ENCODE measurements around the gene RPH3AL.
"Not testable (repeated sequence)": the region's sequence is repeated elsewhere in the genome, so short reads cannot be mapped to it uniquely, and the experiment has no call there.

Gene RPH3AL

DNA sequence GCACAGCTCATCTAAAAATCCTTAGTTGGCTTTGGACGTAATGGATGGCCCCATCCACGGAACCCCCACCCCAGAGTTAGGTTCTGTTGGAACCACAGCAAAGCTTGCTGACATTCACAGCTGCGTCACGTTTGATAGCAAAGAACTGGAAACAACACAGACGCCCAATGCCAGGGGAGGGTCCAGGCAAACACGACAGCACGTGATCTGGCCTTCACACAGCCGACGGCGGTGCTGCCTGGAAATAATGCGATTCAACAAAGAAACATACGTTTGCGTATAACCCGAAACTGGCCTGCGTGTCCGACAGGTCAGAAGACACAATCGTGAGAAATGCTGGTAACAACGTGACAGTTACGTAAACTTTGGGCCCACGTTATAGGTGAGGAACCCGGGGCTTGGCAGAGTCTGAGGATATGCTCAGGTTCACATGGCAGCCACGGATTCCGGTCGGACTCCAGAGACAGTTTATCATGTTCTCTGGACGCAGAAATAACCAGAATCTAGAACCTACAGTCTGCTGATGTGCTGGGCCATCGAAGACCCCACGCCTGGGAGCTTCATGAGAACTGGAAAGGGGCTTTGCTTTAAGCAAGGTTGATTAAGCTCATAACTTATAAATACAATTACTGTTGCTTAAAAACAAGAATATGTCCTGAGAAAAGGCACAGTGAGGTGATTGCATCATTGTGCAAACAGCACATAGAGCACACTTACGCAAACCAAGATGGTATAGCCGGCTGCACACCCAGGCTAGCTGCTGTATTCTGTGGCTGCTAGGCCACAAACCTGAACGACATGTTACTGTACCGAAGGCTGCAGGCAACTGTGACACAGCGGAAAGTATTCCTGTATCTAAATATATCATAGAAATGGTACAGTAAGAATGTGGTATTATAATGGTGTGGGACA is 70.4 kb downstream of the RPH3AL start:
- no peak for DNase-seq (ENCODE audit: low read depth, low spot score)

DNA sequence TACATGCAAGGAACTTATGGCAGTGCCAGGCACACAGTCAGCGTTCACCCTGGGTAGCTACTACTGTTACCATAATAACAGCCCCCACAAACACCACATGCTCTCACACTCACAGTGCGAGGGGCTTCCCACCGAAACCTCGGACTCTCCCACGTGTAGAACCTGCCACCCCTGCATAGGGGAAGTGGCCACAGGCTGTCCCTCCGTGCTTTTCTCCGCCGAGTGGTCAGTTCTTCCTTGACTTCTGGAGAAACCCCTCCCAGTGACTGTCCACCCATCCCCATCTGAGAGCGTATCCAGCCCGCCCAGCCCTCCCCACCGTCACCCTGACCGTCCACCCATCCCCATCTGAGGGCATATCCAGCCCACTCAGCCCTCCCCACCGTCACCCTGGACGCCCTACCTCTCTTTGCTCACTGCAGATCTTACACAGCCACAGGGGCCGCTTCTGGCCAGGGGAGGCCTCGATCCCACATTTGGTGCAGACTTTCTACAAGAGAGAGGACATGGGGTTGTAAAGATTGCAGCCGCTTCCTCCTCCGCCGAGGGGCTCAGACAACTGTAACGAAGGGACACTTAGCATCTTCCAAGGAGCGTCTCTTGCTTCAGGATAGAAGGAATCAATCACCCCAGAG is 71.1 kb downstream of the RPH3AL start:
- DNase-seq (ENCODE audit: low read depth, low spot score), result no peak

DNA sequence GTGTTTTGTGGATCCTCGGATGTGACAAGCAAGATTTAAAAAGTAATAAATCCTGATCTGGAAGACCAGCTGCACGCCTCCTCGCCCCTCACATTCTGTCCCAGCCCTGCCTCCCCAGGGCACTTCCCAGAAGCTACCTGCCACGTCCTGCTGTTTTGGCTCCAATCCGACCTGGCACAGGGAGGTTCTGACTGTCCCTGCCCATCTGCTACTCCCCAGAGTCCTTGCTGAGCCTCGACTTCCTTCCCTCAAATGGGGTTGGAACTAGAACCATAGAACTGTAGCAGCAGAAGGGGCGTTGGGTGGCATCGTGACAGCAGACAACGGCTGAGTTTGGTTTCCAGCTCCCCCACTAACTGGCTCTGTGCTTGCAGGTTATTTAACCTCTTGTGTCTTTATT is 71.7 kb downstream of the RPH3AL start:
- DNase-seq (ENCODE audit: low read depth, low spot score), result no peak

DNA sequence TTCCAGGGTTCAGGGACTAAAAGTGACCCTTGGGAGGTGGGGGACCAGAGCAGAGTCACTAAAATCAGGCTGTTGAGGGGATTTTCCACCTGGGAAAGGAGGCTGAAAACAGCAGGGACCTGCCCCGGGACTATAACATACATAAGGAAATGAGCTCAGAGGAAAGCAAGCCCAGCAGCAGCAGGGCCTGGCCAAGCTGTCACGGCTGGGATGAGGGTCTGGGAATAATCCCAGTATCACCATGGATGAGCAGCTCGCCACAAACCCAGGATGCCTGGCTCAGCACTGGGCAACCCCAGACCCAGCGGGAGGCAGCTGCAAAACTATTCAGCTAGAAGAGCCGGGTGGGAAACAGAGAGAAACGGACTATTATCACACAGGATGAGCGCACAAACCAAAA is 72.4 kb downstream of the RPH3AL start:
- no peak for DNase-seq (ENCODE audit: low read depth, low spot score)

DNA sequence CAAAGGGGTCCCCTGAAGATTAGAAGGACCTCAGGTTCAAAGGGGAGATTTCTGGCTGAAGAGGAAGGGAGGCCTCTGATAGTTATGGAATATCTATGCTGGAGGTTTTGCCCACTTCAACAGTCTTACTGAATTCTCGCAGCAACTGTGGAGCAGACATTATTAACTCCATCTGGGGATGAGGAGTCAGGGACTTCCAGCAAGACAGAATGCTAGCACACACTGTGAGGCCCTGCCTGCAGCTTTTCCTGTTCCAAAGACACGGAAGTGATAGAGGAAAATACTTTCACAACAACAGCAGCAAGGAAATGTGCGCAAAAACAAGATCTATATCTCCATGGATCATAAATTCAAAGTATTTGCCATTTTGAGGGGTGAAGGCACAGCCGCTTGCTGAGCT is 72.8 kb downstream of the RPH3AL start:
- no peak for DNase-seq (ENCODE audit: low read depth, low spot score)

DNA sequence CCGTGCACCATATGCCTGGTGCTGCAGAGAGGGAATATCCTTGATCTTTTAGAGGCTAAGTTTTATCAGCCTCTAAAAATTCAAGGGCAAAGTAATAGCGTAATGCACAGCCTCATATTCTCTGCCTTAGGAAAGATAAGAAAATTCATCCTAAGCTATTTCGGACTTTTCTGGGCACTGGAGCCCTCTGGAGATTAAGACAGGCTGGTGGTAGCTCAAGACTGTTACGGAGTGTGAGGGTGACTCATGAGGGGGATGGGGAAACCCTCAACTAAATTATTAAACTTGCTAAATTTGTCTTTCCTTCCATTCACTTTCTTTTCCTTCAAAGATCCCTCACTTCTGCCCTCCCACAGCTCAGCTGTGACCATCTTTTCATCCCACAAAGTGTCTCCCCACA is 73.3 kb downstream of the RPH3AL start:
- no peak for DNase-seq (ENCODE audit: low read depth, low spot score)

DNA sequence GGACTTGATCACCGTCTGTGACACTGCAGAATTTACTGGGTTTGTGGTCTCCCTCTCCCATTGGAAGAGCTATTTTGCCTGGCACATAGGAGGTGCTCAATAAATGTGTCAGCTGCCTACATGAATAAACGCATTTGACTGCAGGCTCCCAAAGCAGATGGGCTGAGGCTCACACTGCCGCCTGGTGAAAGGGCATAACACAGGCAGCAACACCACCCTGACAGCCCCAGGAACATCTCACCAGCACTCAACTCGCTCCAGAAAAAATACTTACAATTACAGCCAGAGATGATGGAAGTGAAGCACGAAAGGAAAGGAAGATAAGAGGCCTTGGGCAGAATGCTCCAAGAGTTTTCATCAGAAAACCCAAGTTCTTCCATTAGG is 73.9 kb downstream of the RPH3AL start:
- no peak for DNase-seq (ENCODE audit: low read depth, low spot score)

DNA sequence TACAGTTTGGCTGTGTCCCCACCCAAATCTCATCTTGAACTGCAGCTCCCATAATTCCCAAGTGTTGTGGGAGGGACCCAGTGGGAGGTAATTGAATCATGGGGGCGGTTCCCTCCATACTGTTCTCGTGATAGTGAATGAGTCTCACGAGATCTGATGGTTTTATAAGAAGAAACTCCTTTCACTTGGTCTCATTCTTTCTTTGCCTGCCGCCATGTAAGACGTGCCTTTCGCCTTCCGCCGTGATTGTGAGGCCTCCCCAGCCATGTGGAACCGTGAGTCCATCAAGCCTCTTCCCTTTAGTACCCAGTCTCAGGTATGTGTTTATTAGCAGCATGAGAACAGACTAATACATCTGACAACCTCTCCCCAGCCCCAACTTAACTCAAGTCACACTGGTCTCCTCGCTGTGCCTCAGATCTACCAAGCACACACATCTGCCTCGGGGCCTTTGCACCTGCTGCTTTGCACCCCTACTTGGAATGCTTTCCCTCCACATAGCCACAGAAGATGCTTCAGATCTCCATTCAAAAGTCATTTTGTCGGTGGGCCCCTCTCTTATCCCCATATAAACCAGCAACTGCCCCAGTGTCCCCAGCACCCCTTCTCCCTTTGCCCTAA is 74.4 kb downstream of the RPH3AL start:
- no peak for DNase-seq (ENCODE audit: low read depth, low spot score)

DNA sequence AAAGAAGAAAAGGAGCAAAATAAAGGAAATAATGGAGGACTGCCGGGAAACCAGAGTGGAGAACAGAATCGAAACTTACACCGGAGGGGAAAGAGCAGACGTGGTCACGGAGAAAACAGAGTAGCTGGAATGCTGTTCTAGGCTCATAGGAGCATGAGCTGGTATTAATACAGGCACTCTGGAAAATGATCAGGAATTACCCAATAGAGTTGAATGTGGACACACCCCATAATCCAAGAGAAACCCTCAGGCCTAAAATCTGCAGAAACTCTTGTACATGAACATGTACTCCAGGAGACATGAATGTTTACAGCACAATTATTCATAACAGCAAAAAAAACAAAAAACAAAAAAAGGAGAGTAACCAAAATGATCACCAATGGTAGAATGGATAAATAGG is 77.7 kb downstream of the RPH3AL start:
- DNase-seq (ENCODE audit: low read depth, low spot score), result no peak

DNA sequence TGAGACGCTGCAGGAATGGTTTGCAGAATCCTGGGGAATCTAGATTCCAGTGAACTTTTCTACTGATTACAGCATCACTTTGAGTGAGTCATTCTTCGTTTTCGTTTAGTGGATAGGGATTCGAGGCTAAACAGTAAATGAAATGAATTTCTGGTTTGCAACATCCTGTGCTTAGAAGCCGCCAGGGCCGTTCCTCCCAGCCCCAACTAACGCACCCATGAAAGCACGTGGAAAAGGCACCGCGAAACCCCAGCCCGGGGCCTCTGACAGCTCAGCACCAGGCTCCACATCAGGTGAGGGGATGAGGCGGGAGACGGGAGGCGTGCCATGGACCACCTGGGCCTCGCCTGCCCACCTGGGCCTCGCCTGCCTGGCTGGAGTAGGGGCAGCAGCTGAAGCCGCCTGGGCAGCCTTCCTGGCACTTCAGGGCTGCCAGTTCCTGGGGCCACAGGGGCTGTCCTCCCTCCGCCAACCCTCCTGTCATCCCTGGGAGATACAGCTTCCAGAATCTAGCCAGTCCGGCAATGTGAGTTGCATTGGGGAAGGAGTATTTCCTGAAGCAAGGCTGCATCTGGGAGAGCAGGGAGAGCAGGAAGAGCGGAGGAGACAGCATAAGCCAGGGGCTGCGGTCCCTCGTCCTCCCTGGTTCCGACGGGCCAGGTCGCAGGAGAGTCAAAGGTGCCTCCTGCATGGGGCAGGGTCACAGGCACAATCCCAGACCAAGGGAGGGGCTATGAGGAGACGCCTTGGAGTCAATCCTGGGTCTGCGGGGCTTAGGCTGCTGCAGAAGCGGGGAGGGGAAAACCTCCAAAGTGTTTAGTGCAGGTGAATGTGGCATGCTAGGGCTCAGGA is 78.4 kb downstream of the RPH3AL start:
- DNase-seq (ENCODE audit: low read depth, low spot score), result no peak

DNA sequence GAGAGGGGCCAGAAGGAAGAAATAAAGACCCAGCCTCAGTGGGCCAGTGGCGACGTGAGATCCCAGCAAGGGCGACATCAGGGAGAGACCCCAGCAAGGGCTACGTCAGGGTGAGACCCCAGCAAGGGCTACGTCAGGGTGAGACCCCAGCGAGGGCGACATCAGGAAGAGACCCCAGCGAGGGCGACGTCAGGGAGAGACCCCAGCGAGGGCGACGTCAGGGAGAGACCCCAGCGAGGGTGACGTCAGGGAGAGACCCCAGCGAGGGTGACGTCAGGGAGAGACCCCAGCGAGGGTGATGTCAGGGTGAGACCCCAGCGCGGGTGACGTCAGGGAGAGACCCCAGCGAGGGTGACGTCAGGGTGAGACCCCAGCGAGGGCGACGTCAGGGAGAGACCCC is 79.8 kb downstream of the RPH3AL start:
- peak; percentile 2 for DNase-seq (ENCODE audit: low read depth, low spot score)

DNA sequence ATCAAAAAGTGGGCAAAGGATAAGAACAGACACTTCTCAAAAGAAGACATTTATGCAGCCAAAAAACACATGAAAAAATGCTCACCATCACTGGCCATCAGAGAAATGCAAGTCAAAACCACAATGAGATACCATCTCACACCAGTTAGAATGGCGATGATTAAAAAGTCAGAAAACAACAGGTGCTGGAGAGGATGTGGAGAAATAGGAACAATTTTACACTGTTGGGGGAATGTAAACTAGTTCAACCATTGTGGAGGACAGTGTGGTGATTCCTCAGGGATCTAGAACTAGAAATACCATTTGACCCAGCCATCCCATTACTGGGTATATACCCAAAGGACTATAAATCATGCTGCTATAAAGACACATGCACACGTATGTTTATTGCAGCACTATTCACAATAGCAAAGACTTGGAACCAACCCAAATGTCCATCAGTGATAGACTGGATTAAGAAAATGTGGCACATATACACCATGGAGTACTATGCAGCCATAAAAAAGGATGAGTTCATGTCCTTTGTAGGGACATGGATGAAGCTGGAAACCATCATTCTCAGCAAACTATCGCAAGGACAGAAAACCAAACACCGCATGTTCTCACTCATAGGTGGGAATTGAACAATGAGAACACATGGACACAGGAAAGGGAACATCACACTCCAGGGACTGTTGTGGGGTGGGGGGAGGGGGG is 80.5 kb downstream of the RPH3AL start:
- DNase-seq (ENCODE audit: low read depth, low spot score), result not testable (repeated sequence)

DNA sequence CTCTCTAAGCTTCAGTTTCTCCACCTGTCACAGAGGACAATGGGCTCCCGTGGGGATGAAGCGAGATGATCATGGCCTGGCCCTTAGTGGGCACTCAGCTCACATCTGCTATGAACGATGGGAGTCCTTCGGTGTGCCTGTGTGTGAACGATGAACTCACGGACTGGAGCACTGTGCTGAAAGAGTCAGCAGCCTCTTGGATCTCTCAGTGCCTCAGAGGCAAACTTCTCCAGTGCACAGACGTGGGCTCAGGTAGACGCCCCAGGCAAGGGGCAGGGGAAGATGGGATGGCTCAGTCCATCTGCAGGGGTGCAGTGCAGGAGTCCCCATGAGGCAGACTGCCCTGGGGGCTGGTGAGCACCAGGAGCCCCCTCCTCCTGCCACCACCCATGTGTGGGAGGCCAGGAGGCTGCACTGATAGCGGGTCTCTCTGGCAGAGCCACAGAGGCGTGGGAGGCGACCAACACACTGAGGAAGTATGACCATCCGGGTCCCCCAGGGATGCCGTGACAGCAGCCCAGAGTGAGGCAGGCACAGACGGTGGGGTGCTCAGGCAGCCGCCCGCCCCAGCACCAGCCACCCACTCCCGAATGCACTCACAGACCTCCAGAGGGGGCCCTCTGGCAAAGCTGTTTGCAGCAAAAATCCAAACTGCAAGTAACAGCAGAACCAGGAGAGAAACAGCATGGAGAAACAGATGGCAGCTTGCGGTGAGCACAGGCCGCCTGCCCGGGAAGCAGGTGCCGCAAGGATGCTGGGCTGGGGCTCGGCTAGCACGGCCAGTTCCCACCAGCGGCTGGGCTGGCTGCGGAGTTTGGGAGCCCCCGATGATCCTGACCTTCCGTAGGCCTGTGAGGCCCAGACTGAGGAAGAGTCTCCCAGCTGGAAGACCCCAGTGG is 82.7 kb downstream of the RPH3AL start:
- DNase-seq (ENCODE audit: low read depth, low spot score), result no peak

DNA sequence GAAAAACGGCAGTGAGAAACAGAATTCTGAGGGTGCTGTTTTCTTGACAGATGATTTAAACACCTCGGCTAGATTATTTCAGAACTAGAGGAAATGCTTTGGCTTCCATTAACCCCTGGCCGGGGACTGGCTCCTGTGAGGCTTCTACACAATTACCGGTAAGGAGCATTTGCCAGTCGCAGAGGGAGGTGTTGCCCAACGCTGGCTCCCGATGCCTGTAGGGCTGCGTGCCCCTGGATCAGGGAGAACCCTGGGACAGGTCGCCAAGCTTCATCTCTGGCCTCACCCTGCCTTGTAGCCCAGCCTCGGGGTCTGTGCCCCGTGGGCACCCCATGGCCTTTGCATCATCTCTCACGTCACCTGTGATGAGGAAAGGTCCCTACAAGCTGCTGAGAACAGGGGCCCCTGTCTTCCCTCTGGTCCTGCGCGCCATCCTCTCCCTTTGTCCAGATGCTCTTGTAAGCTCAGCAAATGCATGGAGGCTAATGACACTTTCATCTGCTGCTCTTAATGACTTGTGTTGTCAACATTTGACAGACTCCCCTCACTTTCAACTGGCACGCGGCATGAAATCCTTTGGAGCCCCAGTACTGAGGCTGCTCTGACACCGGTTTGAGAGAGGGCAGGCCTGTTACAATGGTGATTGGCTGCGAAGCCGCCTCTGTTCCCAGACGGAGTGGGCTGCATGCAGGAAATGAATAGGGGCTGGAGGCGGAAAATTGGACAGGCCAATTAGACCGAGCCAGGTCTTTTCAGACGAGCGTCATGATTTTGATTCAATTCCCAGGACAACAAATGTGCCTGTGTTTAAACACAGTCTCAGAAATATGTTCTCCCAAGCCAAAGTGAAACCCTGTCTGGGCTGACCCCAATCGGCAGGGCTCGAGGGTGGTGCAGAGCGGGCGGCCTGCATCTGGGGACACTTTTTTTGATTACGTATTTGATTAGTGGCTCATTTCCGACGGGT is 85.6 kb downstream of the RPH3AL start:
- peak; percentile 48 for DNase-seq (ENCODE audit: low read depth, low spot score)

DNA sequence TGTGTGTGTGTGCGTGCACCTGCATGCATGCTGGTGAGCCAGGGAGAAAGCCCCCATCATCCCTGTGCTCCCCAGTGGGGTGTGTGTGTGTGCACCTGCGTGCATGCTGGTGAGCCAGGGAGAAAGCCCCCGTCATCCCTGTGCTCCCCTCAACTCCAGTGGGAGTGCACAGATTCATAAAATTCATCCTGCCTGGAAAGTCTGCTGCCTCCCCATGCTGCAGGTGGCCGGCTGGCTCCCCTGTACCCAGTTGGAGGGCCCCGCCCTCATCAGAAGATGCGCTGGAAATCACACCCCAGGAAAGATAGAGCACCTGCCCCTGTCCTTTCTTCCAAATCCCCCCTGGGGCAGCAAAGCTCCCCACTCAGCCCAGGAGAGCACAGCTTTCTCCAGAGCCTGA is 86.4 kb downstream of the RPH3AL start:
- no peak for DNase-seq (ENCODE audit: low read depth, low spot score)

DNA sequence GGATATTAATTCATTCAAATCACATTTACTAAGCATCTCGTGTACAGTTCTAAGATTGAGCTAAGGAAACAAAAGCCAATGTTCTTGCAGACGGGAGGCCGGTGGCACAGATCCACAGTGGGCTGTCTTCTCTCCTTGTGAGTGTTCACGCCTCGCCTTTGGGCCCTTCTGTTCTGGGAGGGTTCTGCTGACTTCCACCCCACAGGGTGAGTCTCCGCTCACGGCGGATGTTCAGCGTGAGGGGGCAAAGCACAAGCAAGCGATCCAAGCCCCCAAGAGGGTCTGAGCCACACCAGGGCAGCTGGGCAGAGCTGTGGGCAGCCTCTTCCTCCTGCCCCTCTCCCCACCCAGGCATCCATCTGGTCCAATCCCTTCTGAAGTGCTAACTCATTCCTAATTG is 86.9 kb downstream of the RPH3AL start:
- no peak for DNase-seq (ENCODE audit: low read depth, low spot score)

DNA sequence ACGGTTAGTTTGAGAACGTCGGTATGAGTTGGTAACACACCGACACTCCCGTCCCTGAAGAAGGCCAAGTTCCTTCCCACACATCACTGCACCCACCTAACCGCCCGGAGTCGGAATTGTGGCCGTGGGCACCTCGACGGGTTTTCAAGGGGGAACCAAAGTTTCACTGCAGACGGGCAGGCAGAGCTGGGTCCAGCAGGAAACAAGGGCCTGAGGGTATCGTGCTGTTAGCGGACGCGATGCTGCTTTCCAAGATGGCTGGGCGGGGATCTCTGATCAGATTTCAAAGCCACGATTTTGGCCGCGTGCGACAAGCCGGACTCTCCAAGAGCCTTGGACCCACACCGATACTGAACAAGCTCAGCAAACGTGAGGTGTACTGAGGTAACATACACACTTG is 88.8 kb downstream of the RPH3AL start:
- DNase-seq (ENCODE audit: low read depth, low spot score), result no peak

DNA sequence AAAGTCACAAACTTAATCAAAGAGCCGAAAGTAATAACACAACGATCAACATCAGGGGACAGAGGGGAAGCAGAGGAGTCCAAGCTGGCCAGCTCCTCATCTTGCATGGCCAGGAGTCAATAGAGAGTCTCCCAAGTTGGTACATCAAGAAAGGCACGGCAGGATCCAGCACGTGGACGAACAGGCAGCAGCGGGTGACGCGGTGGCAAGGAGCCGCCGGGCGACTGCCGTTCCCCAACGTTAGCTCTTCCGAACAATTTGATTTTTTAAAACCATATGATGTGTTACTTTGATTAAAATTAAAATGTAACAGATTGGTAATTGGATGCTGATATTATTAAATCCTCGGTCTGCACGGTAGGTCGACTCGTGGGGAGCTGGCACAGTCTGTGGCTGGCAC is 89.3 kb downstream of the RPH3AL start:
- DNase-seq (ENCODE audit: low read depth, low spot score), result no peak

DNA sequence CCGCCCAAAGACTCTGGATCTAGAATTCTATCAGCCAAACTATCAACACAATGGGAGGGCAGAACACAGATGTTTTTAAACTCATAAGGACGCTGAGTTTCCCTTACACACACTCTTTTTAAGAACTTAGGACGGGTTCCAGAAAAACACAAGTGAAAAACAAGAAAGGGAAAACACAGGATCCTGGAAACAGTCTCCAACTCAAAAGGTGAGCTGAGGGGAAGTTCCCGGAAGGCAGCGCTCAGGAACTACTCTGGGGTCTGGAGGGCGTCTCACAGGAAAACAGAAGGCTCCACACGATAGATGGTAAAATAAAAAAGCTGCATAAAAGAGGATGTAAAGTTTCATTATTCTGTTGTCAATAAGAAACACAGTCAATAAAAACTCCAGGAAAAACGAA is 91.0 kb downstream of the RPH3AL start:
- no peak for DNase-seq (ENCODE audit: low read depth, low spot score)

Measured in astrocyte of the hippocampus (primary cell).